HCT116 (cell line): ENCODE results near the gene MT1X. TPM values are rescaled to one million over a fixed set of nuclear protein-coding genes. Genes with fewer than 3 reads are reported as not detected.

Experiments used
- ATAC-seq: fragments of 200-7000 bp; cut with Tn5 transposase; 2 replicates; pipeline ENCODE4 v1.9.1; 2020; ENCODE audit warnings: mild to moderate bottlenecking, moderate library complexity
- BruUV-seq: library from RNA; stranded (reverse); fragments of 400-500 nt; replicated peaks from 2 replicates; lab custom pipeline; 2021; lab: Mats Ljungman, UMichigan
- CTCF ChIA-PET: fragments of 300-600 bp; sonication (Branson Sonifier 250); formaldehyde crosslinking; loops from one replicate; lab custom pipeline; 2021; ENCODE audit warnings: antibody characterized with exemption; lab: Charles Lee
- POLR2A ChIA-PET: fragments of 300-600, 350-600 bp; sonication (Branson Sonifier 250); formaldehyde crosslinking; loops from one replicate; lab custom pipeline; 2021; ENCODE audit warnings: antibody characterized with exemption; lab: Charles Lee
- RAD21 ChIA-PET, 2 experiments: fragments of 300-600 bp; sonication (Branson Sonifier 250); formaldehyde crosslinking; loops; one replicate each; lab custom pipeline; 2023; ENCODE audit warnings: low total read pairs in 2 of 2; ENCODE audit not compliant: uncharacterized antibody in 2 of 2, unreplicated experiment in 2 of 2, low non-redundant PET in 1 of 2; lab: Charles Lee
- DNase-seq: peaks from one replicate; pipeline ENCODE4 v3.0.0-alpha.2; 2010; ENCODE audit warnings: low read depth, low spot score
- H2AFZ ChIP-seq: fragments of 200-600 bp; shearing (Covaris generic), sonication (generic); 2 replicates; pipeline ENCODE4 v1.6.1; 2017; ENCODE audit warnings: low read depth, mixed run types, mixed read lengths, antibody characterized with exemption, low read length; ENCODE audit not compliant: poor library complexity, severe bottlenecking
- H3K27ac ChIP-seq: 2 replicates; pipeline ENCODE4 v1.5.1; 2012; ENCODE audit warnings: low read depth, low read length
- H3K27me3 ChIP-seq: fragments of 200-600 bp; sonication (generic); 2 replicates; pipeline ENCODE4 v1.6.1; 2016; ENCODE audit warnings: mixed run types, low read length, mixed read lengths; ENCODE audit not compliant: insufficient read depth
- H3K36me3 ChIP-seq, 2 experiments: fragments of 200-500 bp in 1 of 2; fragments of 200-600 bp in 1 of 2; sonication (Bioruptor generic) in 1 of 2; sonication (generic) in 1 of 2; 2 replicates each; pipeline versions ENCODE4 v1.5.1 to v1.6.1; 2014 to 2016; ENCODE audit warnings: low read length in 2 of 2, inconsistent platforms in 1 of 2, mixed read lengths in 1 of 2, mixed run types in 1 of 2; ENCODE audit not compliant: insufficient read depth in 2 of 2, control insufficient read depth in 1 of 2
- H3K4me1 ChIP-seq, 2 experiments: fragments of 200-600 bp in 1 of 2; sonication (generic) in 1 of 2; 2 replicates each; pipeline versions ENCODE4 v1.5.1 to v1.6.1; 2012 to 2017; ENCODE audit warnings: low read length in 2 of 2, inconsistent platforms in 1 of 2, mild to moderate bottlenecking in 1 of 2, mixed read lengths in 1 of 2, mixed run types in 1 of 2, moderate library complexity in 1 of 2; ENCODE audit not compliant: insufficient read depth in 2 of 2, control insufficient read depth in 1 of 2
- H3K4me2 ChIP-seq: fragments of 200-600 bp; sonication (generic); 2 replicates; pipeline ENCODE4 v1.6.1; 2017; ENCODE audit warnings: mixed run types, low read length, mixed read lengths
- H3K4me3 ChIP-seq, 2 experiments: fragments of 200-600 bp in 1 of 2; sonication (generic) in 1 of 2; replicated peaks in 1 of 2; 2 replicates each; pipeline ENCODE4 v1.5.1; 2011 to 2016; ENCODE audit warnings: low read length in 2 of 2, control low read depth in 1 of 2, low read depth in 1 of 2, mild to moderate bottlenecking in 1 of 2, mixed read lengths in 1 of 2, mixed run types in 1 of 2
- H3K79me2 ChIP-seq: fragments of 200-600 bp; sonication (generic); 2 replicates; pipeline ENCODE4 v1.6.1; 2017; ENCODE audit warnings: mild to moderate bottlenecking, mixed run types, low read length, moderate library complexity, mixed read lengths; ENCODE audit not compliant: insufficient read depth
- H3K9ac ChIP-seq: fragments of 200-600 bp; sonication (generic); 2 replicates; pipeline ENCODE4 v1.6.1; 2016; ENCODE audit warnings: low read length, mixed read lengths
- H3K9me2 ChIP-seq: fragments of 200-600 bp; sonication (generic), shearing (Covaris generic); 2 replicates; pipeline ENCODE4 v1.6.1; 2017; ENCODE audit warnings: mixed run types, mild to moderate bottlenecking, moderate library complexity; ENCODE audit not compliant: insufficient read depth
- H3K9me3 ChIP-seq, 2 experiments: fragments of 200-500 bp in 1 of 2; fragments of 200-600 bp in 1 of 2; sonication (Bioruptor generic) in 1 of 2; sonication (generic) in 1 of 2; 2 replicates each; pipeline ENCODE4 v1.6.1; 2014 to 2017; ENCODE audit warnings: low read length in 2 of 2, mixed read lengths in 2 of 2, inconsistent platforms in 1 of 2, low read depth in 1 of 2, mild to moderate bottlenecking in 1 of 2, mixed run types in 1 of 2, moderate library complexity in 1 of 2; ENCODE audit not compliant: control insufficient read depth in 1 of 2, insufficient read depth in 1 of 2
- H4K20me1 ChIP-seq: fragments of 200-600 bp; sonication (generic), shearing (Covaris generic); 2 replicates; pipeline ENCODE4 v1.6.1; 2017; ENCODE audit warnings: mixed run types, mild to moderate bottlenecking, moderate library complexity; ENCODE audit not compliant: insufficient read depth
- CBX3 ChIP-seq: IDR thresholded peaks from 2 replicates; pipeline ENCODE4 v1.6.1; 2012; ENCODE audit warnings: low read depth
- FOSL1 ChIP-seq: IDR thresholded peaks from 2 replicates; pipeline ENCODE4 v1.6.1; 2012; ENCODE audit warnings: low read depth
- SP1 ChIP-seq: IDR thresholded peaks from 2 replicates; pipeline ENCODE4 v1.6.1; 2012; ENCODE audit warnings: low read depth
- intact Hi-C: fragments of 100-400 bp; cut with micrococcal nuclease; formaldehyde crosslinking; loops from 2 replicates; pipeline ENCODE4 v1.10.0; 2022
- total RNA-seq: library from RNA; stranded (reverse); gene quantifications from one replicate; pipeline ENCODE4 v1.2.1, GENCODE V29; 2021; ENCODE audit not compliant: unreplicated experiment
- TF ChIP-seq, protein P1 (sequence below): IDR thresholded peaks from 2 replicates; pipeline ENCODE4 v1.6.1; 2012; ENCODE audit warnings: low read depth
- TF ChIP-seq, protein P2 (sequence below): IDR thresholded peaks from 2 replicates; pipeline ENCODE4 v1.6.1; 2012
- TF ChIP-seq, protein P3 (sequence below), 3 experiments: fragments of 200-600 bp in 1 of 3; sonication (generic) in 1 of 3; IDR thresholded peaks in 2 of 3; conservative IDR thresholded peaks in 1 of 3; 2 replicates each; pipeline ENCODE4 v1.5.1; 2012 to 2017; ENCODE audit warnings: low read depth in 2 of 3, low read length in 2 of 3, antibody characterized with exemption in 1 of 3, borderline replicate concordance in 1 of 3, control low read depth in 1 of 3, mild to moderate bottlenecking in 1 of 3, mixed read lengths in 1 of 3, mixed run types in 1 of 3, moderate library complexity in 1 of 3; ENCODE audit not compliant: insufficient read depth in 1 of 3

MT1X gene
- total RNA-seq, 1 experiment from 2014 or later = 50.2 TPM

DNA sequence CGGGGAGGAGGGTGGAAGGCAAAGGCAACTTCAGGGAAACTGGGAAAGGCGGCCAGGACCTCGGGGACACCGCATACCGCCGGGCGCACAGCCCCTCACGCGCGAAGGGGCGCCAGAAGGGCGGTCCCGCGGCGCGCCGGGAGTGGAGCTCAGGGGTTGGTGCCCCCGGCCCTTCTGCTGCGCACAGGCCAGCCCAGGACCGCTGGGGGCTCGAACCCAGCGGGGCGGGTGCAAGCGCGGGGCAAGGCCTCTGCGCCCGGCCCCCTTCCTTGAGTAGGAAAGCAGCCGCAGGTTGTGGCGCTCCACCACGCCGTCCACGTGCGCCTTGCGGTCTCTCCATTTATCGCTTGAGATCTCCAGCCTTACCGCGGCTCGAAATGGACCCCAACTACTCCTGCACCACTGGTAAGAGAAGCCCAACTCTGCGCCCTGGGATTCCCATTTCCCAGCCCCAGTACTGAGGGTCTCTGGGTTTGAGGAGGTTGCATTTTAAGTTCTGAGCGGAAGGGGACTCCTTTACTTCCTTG is 46.8 kb upstream of the MT1X start:
- Histone ChIP-seq H3K4me3 (no peak overlapping the region), H3K79me2 (no peaks in the 10 kb centered on the region), H2AFZ (no peak overlapping the region), H3K36me3 (no peaks in the 10 kb centered on the region), H4K20me1 (no peaks in the 10 kb centered on the region), H3K9ac (no peak overlapping the region), H3K27me3 (no peaks in the 10 kb centered on the region), H3K27ac (no peak overlapping the region), H3K9me3 (no peaks in the 10 kb centered on the region), H3K9me2 (no peaks in the 10 kb centered on the region), H3K4me2 (no peak overlapping the region), H3K4me1 (peaks cover 0 to 12% of the 10 kb centered on the region in 2 experiments; a peak in 2 of 4 replicates)
- BruUV-seq = no TSS peak
- POLR2A ChIA-PET = no interaction called here
- DNase-seq (no peak), ATAC-seq (no peak)
- CTCF ChIA-PET = no interaction called here
- intact Hi-C loops = no loop called here
- RAD21 ChIA-PET = no interaction called here
- TF ChIP-seq CBX3 = no peak
- TF ChIP-seq FOSL1 = no peak
- TF ChIP-seq, protein P1, sequence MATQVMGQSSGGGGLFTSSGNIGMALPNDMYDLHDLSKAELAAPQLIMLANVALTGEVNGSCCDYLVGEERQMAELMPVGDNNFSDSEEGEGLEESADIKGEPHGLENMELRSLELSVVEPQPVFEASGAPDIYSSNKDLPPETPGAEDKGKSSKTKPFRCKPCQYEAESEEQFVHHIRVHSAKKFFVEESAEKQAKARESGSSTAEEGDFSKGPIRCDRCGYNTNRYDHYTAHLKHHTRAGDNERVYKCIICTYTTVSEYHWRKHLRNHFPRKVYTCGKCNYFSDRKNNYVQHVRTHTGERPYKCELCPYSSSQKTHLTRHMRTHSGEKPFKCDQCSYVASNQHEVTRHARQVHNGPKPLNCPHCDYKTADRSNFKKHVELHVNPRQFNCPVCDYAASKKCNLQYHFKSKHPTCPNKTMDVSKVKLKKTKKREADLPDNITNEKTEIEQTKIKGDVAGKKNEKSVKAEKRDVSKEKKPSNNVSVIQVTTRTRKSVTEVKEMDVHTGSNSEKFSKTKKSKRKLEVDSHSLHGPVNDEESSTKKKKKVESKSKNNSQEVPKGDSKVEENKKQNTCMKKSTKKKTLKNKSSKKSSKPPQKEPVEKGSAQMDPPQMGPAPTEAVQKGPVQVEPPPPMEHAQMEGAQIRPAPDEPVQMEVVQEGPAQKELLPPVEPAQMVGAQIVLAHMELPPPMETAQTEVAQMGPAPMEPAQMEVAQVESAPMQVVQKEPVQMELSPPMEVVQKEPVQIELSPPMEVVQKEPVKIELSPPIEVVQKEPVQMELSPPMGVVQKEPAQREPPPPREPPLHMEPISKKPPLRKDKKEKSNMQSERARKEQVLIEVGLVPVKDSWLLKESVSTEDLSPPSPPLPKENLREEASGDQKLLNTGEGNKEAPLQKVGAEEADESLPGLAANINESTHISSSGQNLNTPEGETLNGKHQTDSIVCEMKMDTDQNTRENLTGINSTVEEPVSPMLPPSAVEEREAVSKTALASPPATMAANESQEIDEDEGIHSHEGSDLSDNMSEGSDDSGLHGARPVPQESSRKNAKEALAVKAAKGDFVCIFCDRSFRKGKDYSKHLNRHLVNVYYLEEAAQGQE = no peak
- TF ChIP-seq, protein P2, sequence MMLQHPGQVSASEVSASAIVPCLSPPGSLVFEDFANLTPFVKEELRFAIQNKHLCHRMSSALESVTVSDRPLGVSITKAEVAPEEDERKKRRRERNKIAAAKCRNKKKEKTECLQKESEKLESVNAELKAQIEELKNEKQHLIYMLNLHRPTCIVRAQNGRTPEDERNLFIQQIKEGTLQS = no peak
- no peak for TF ChIP-seq SP1
- TF ChIP-seq, protein P3, sequence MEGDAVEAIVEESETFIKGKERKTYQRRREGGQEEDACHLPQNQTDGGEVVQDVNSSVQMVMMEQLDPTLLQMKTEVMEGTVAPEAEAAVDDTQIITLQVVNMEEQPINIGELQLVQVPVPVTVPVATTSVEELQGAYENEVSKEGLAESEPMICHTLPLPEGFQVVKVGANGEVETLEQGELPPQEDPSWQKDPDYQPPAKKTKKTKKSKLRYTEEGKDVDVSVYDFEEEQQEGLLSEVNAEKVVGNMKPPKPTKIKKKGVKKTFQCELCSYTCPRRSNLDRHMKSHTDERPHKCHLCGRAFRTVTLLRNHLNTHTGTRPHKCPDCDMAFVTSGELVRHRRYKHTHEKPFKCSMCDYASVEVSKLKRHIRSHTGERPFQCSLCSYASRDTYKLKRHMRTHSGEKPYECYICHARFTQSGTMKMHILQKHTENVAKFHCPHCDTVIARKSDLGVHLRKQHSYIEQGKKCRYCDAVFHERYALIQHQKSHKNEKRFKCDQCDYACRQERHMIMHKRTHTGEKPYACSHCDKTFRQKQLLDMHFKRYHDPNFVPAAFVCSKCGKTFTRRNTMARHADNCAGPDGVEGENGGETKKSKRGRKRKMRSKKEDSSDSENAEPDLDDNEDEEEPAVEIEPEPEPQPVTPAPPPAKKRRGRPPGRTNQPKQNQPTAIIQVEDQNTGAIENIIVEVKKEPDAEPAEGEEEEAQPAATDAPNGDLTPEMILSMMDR (IDR thresholded peaks at IDR 0.05 in 2 of 3, conservative IDR thresholded peaks at IDR 0.05 in 1 of 3; ENCODE audit: borderline replicate concordance in 1 of 3, insufficient read depth in 1 of 3, low read depth in 2 of 3, low read length in 2 of 3) = no peak
